ENCODE data around the gene ARHGEF10L. TPM values are rescaled to one million over a fixed set of nuclear protein-coding genes. Genes with fewer than 3 reads are reported as not detected.
"Not testable (repeated sequence)": the region's sequence is repeated elsewhere in the genome, so short reads cannot be mapped to it uniquely, and the experiment has no call there.

Gene ARHGEF10L
- total RNA-seq, result not detected

- POLR2A ChIA-PET, result no interaction called here
These were observed at the start of gene ARHGEF10L for GRCh38 chr1:17539477-17540254. ARHGEF10L (plus strand) TSS chr1:17539698; CDS start chr1:17580596, 40,898 bp downstream.

GRCh38 chr1:17489768-17490417 is 49.6 kb upstream of the ARHGEF10L start:
- CTCF ChIA-PET, POLR2A ChIA-PET: not testable (repeated sequence)

More at GRCh38 chr1:17539477-17540254, at the start of gene ARHGEF10L:
- CTCF ChIA-PET, result no interaction called here

GRCh38 chr1:17490667-17491066 is 48.8 kb upstream of the ARHGEF10L start:
- CTCF ChIA-PET, POLR2A ChIA-PET: not testable (repeated sequence)

- ChIA-PET POLR2A (no interaction called here), CTCF (interaction anchor here (1.0 to 1.2 kb wide), 2 partner anchors 110 to 112 kb away, joined by 3 to 5 read pairs; no protein-coding TSS in a partner anchor)
These were observed 45.3 kb upstream of the ARHGEF10L start for GRCh38 chr1:17494114-17494729.

GRCh38 chr1:17496419-17496818 is 43.1 kb upstream of the ARHGEF10L start:
- ChIA-PET POLR2A (no interaction called here), CTCF (interaction anchor here (0.7 kb wide), 1 partner anchor 27 kb away, joined by 3 read pairs; no protein-coding TSS in a partner anchor)

- ChIA-PET CTCF (no interaction called here), POLR2A (no interaction called here)
These were observed 41.3 kb upstream of the ARHGEF10L start for GRCh38 chr1:17498214-17498613.

GRCh38 chr1:17502326-17502778 is 37.1 kb upstream of the ARHGEF10L start:
- POLR2A ChIA-PET, result no interaction called here

GRCh38 chr1:17503146-17503545 is 36.4 kb upstream of the ARHGEF10L start:
- CTCF ChIA-PET, result interaction anchor here (0.5 to 2.6 kb wide), 4 partner anchors 10 to 103 kb away, joined by 3 to 10 read pairs (median 4); no protein-coding TSS in a partner anchor
- POLR2A ChIA-PET, result no interaction called here

More at GRCh38 chr1:17502326-17502778, 37.1 kb upstream of the ARHGEF10L start:
- CTCF ChIA-PET, result interaction anchor here (0.7 to 2.6 kb wide), 4 partner anchors 9 to 153 kb away, joined by 4 to 10 read pairs (median 5); no protein-coding TSS in a partner anchor

GRCh38 chr1:17507200-17507599 is 32.3 kb upstream of the ARHGEF10L start:
- POLR2A ChIA-PET, result not testable (repeated sequence)
- CTCF ChIA-PET, result interaction anchor here (0.5 kb wide), 1 partner anchor 53 kb away, joined by 6 read pairs; no protein-coding TSS in a partner anchor

- POLR2A ChIA-PET, result no interaction called here
- CTCF ChIA-PET, result no interaction called here
These were observed 31.6 kb upstream of the ARHGEF10L start for GRCh38 chr1:17507915-17508314.

GRCh38 chr1:17509363-17509762 is 30.1 kb upstream of the ARHGEF10L start:
- POLR2A ChIA-PET, result no interaction called here

GRCh38 chr1:17510138-17510537 is 29.4 kb upstream of the ARHGEF10L start:
- POLR2A ChIA-PET, result no interaction called here
- CTCF ChIA-PET, result no interaction called here

More at GRCh38 chr1:17509363-17509762, 30.1 kb upstream of the ARHGEF10L start:
- CTCF ChIA-PET, result no interaction called here

- CTCF ChIA-PET, result no interaction called here
- POLR2A ChIA-PET, result no interaction called here
These were observed 28.3 kb upstream of the ARHGEF10L start for GRCh38 chr1:17511188-17511587.

GRCh38 chr1:17513131-17513530 is 26.4 kb upstream of the ARHGEF10L start:
- ChIA-PET POLR2A (no interaction called here), CTCF (no interaction called here)

- ChIA-PET CTCF (no interaction called here), POLR2A (no interaction called here)
These were observed 24.7 kb upstream of the ARHGEF10L start for GRCh38 chr1:17514776-17515175.

- ChIA-PET CTCF (no interaction called here), POLR2A (no interaction called here)
These were observed 23.6 kb upstream of the ARHGEF10L start for GRCh38 chr1:17515902-17516301.

- POLR2A ChIA-PET, result no interaction called here
These were observed 22.9 kb upstream of the ARHGEF10L start for GRCh38 chr1:17516303-17517214.

GRCh38 chr1:17520041-17520440 is 19.5 kb upstream of the ARHGEF10L start:
- CTCF ChIA-PET, result no interaction called here
- POLR2A ChIA-PET, result no interaction called here

More at GRCh38 chr1:17516303-17517214, 22.9 kb upstream of the ARHGEF10L start:
- CTCF ChIA-PET, result interaction anchor here (0.6 kb wide), 1 partner anchor 13 kb away, joined by 4 read pairs; no protein-coding TSS in a partner anchor
